ENCODE results near the gene C17orf75.
"Not testable (repeated sequence)": the region's sequence is repeated elsewhere in the genome, so short reads cannot be mapped to it uniquely, and the experiment has no call there.

The C17orf75 gene

DNA sequence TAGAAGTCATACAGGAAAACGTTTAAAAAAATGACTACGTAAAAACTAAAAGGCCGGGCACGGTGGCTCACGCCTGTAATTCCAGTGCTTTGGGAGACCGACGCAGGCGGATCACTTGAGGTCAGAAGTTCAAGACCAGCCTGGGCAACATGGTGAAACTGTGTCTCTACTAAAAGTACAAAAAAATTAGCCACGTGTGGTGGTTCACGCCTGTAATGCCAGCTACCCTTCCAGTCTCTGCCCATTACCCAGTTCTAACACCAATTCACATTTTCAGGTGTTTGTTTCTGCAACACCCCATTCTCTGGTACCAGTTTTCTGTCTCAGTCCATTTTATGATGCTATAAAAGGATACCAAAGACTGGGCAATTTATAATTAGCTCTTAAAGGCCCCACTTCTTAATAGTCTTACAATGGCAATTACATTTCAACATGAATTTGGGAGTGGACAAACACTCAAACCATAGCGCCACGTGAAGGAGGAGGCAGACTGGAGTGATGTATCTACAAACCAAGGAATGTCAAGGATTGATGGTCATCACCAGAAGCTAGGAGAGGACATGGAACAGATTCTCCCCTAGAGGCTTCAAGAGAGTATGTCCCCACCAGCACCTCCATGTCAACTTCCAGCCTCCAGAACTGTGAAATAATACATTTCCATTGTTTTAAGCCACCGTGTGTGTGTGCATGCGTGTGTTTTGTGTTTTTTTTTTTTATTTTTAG, 791 bp upstream of the C17orf75 start:
- no peak for DNase-seq

GRCh38 chr17:32341141-32341856, 674 bp downstream of the C17orf75 start:
- peak; percentile 38 for DNase-seq

DNA sequence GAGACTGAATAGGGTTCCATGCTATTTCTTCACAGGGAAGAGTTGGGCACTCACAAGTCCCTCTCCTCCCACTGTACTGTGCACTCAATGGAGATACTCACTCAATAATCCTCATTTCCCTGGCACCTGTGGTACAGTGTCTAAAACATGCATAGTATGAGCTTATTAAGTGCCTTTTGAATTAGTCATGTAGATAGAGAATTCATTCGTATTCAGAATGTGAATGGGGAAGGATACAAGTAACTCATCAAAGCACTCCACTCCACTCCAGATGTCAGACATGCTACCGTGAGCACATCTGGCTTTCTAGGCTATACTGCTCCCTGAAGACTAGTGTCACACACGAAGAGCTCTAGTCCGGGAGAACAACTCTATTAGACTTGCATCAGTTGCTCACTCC, 6.3 kb downstream of the C17orf75 start:
- no peak for DNase-seq

GRCh38 chr17:32335046-32335445, 6.9 kb downstream of the C17orf75 start:
- no peak for DNase-seq

DNA sequence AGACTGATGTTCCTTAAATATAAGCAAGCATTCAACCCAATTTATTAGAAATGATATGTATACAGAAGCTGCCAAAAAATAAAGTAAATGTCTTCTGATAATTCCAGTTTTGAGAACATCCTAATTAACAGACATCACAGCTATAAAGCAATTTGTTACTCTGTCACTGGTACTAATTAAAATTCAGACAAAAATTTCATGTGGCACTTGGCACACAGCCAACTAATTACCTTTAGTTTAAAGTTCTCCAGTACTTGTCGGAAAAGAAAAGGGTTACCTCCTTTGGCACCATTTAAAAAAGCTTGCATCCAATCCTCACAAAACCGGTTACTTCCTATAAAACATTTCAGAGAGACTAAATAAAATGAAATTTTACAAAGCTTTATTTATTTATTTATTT, 8.8 kb downstream of the C17orf75 start:
- no peak for DNase-seq

- DNase-seq: no peak
Measured at GRCh38 chr17:32331243-32332040, 10.5 kb downstream of the C17orf75 start.

DNA sequence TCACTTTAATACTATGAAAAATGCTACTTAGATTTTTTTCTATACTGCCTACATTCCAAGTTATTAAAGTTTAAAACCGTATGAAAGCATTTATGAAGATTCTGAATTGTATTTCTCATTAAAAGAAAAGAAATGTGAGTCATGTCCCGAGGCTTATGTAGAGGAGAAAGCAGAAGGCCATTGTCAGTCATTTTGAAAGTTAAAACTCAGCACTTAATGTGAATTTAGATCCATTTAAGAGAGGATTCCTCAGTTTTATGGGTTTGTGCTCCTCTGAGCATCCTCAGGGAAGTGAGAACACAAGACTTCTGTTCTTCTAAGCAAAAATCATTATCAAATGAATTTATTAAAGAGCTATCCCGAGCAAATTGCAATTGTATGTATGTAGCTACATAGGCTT, 11.8 kb downstream of the C17orf75 start:
- no peak for DNase-seq

- no peak for DNase-seq
Measured at GRCh38 chr17:32327911-32328310, 14.1 kb downstream of the C17orf75 start.

GRCh38 chr17:32323811-32324491, 18.0 kb downstream of the C17orf75 start:
- DNase-seq: no peak

DNA sequence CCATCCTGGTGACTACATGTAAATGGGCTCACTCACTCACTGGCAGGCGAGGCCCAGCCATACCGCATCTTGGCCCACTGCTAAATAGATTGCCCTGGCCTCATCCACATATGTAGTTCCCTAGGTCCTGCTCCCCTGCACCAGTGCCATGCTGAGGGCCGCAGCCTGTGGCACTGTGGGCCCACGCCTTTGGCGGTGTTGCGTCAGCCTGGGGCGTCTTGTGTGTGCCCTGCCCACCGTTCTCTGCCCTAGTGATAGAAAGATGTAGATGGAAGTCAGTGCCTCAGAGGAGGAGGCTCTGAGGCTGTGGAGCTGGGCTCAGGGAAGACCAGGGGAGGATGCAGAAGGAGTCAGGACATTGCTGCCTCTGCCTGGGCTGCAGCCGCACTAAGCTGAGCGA, 18.9 kb downstream of the C17orf75 start:
- no peak for DNase-seq

DNA sequence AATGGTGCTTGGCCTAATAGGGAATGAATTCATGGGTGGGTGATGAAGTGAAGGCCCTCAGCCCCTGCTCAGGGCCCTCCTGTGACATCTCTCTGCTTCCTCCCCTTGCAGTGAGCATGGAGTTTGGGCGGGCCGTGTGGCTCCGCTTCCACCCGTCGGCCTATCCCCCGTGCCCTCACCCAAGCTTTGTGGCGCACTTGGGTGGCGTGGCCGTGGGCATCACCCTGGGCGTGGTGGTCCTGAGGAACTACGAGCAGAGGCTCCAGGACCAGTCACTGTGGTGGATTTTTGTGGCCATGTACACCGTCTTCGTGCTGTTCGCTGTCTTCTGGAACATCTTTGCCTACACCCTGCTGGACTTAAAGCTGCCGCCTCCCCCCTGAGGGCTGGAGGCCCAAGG, 21.1 kb downstream of the C17orf75 start:
- no peak for DNase-seq

- DNase-seq: not testable (repeated sequence)
Measured at GRCh38 chr17:32320080-32320479, 21.9 kb downstream of the C17orf75 start.

DNA sequence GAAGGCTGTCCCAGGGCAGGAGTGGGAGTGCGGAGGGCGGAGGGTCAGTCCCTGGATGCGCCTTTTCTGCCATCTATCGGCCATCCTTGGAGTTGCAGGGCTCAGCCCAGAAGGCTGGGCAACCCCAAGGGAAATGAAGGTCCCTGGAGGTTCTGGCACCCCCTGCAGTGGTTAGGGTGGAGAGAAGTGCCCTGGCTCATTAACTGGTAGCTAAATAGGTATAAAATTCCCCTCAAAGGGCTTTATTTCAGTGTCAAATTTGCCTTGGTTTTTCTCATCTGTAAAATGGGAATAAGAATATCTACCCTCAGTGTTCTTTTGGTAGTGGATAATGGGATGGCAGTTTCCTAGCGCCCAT, 22.4 kb downstream of the C17orf75 start:
- peak; percentile 72 for DNase-seq

DNA sequence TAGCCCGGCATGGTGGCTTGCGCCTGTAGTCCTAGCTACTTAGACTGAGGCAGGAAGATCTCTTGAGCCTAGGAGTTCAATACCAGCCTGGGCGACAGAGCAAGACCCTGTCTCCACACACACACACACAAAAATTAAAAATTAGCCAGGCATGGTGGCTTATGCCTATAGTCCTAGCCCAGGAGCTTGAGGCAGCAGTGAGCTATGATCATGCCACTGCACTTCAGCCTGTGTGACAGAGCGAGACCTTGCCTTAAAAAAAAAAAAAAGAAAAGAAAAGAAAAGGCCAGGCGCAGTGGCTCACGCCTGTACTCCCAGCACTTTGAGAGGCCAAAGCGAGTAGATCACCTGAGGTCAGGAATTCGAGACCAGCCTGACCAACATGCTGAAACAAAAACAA, 23.9 kb downstream of the C17orf75 start:
- DNase-seq: no peak

- no peak for DNase-seq
Measured at GRCh38 chr17:32317353-32317752, 24.6 kb downstream of the C17orf75 start.

- not testable (repeated sequence) for DNase-seq
Measured at GRCh38 chr17:32316653-32317052, 25.3 kb downstream of the C17orf75 start.

- DNase-seq: no peak
Measured at GRCh38 chr17:32315171-32315570, 26.8 kb downstream of the C17orf75 start.

GRCh38 chr17:32314636-32315035, 27.3 kb downstream of the C17orf75 start:
- no peak for DNase-seq

DNA sequence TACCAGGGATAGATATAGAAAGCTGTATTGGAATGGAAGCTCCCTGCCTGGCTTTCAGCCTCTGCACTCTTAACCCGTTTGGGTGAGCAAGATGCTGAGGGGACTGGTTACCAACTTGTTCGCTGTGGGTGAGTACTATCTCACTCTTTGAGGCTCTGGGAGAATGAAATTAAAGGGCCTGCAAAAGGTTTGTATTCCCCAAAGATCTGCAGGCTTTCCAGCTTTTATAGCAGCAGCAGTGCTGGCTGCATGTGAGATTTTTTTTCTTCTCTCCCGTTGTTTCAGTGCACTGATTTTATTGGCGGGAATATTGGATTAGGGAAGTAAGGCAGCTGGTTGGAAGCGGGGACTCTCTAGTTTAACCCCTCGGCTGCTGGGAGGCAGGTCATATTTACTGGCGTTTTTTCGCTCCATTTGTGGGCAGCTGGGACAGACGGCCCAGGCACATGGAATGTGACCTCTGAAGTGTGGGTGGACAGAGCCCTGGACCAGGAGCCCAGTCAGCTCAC, 30.9 kb downstream of the C17orf75 start:
- DNase-seq: no peak

DNA sequence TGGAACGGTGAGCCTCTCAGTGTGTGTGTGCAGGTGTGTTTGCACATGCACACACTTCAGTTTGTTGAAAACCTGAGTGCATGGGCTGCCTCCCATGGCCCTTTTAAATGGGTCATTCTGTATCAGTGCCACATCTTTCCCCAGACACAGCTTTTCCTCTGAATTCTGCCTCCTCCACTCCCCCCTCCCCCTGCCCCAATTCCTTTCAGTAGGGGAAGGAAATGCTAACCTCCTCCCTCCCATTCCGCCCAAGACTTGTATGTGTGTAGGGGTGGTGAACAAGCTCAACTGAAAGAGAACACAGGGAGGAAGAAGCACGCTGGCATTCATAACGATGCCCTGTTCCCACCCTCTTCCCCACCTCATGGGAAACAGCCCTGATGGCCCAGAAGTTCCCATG, 34.3 kb downstream of the C17orf75 start:
- DNase-seq: no peak

- no peak for DNase-seq
Measured at GRCh38 chr17:32305049-32305448, 36.9 kb downstream of the C17orf75 start.

GRCh38 chr17:32303781-32304288, 38.1 kb downstream of the C17orf75 start:
- no peak for DNase-seq

All from activated gamma-delta T cell treated with Interleukin-2 at 50 U/mL for 16 hours (primary cell).